HG03432 (cell line): Measurements from ENCODE around the gene WDR37.

Source experiments
- ATAC-seq: cut with Tn5 transposase; IDR thresholded peaks from one replicate; pipeline ENCODE4 v1.9.1; 2021; ENCODE audit warnings: mild to moderate bottlenecking, moderate library complexity; ENCODE audit not compliant: unreplicated experiment

WDR37 gene

DNA sequence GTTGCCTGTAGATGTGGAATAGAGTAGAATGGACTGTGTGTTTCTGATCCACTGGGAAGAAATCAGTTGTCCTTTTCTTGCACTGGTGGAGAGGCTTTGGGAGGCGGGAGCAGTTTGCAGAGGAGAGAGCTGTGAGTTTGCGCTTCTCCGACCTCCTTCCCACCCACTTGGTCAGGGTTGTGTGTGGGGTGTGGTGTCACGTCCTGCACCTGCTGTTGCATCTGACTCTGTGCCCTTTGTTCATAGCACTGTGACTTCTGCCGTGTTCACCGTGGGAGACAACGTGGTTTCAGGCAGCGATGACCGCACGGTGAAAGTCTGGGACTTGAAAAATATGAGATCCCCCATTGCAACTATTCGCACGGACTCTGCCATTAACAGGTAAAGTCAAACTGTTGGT is 67.8 kb downstream of the WDR37 start:
- no peak for ATAC-seq

DNA sequence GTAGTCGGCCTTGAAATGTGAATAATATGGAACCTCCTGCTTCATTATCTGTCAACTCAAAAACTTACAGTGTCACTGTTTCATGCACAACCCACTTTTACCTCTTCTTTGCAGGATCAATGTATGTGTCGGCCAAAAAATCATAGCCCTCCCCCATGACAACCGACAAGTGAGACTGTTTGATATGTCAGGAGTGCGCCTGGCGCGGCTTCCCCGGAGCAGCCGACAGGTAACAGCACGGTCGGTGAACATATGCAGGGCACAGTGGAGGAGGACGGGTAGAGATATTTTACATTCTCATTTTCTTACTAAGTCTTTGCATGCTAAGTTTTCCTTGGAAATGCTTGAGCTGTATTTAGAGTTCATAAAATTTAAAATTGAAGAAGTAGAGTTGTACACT is 68.6 kb downstream of the WDR37 start:
- no peak for ATAC-seq

GRCh38 chr10:1126461-1126860 is 70.3 kb downstream of the WDR37 start:
- ATAC-seq: no peak

- ATAC-seq: no peak
These were observed 71.4 kb downstream of the WDR37 start for GRCh38 chr10:1127629-1128028.

GRCh38 chr10:1128115-1128514 is 71.9 kb downstream of the WDR37 start:
- ATAC-seq: no peak

GRCh38 chr10:1128649-1129048 is 72.5 kb downstream of the WDR37 start:
- ATAC-seq: no peak

GRCh38 chr10:1130226-1130625 is 74.0 kb downstream of the WDR37 start:
- no peak for ATAC-seq

- ATAC-seq: no peak
These were observed 75.0 kb downstream of the WDR37 start for GRCh38 chr10:1130995-1131790.

DNA sequence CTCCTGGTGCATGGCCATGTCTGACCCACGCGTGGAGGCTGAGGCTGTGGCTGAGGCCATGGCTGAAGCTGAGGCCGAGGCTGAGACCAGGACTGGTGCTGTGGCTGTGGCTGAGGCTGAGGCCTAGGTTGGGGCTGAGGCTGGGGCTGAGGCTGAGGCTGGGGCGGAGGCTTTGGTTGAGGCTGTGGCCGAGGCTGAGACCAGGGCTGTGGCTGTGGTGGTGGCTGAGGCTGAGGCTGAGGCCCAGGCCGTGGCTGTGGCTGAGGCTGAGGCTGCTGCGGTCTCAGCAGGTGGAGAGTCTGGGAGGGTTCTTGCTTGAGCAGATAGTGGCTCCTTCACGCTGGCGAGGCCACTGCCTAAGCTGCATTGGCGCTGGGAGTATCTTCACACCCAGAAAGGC is 76.4 kb downstream of the WDR37 start:
- no peak for ATAC-seq

DNA sequence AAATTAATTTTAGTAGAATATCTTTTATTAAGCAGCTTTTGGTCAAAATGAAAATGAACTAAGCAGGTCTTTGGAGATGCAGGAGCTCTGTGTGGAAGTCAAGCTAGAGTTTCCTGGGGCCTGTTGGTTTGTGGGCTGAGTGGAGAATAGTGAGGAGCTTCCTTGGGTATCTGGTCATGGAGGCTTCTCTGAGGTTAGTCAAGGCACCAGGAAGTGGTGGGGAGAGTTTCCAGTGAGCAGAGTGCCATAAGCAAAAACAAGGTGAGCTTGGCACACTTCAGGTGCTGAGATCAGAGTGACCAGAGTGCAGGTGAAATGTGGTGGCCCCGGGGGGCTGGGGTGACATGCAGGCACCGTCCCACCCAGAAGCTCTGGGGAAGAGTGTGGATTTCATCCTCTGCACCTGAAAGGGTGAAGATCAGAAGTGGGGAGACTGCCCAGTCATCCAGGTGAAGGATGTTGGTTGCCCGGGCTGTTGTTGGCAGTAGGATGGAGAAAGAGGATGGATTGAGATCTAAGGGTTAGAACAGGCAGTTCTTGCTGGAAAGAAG is 77.4 kb downstream of the WDR37 start:
- no peak for ATAC-seq

DNA sequence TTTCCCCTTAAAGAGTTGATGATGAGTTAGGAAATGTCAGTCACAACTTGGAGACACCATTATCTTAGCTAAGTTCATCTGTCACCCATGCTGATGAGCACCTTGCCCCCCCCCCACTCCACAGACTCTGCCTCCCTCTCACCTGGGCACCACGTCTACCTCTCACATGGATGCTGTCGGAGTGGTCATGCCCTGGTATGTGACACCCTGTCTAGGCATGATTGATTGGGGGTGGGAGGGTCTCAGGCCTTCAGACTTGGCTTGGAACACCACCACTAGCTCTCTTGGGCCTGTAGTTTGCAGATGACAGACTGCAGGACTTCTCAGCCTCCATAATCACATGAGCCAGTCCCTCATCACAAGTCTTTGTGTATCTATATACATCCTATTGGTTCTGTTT is 78.0 kb downstream of the WDR37 start:
- ATAC-seq: no peak

DNA sequence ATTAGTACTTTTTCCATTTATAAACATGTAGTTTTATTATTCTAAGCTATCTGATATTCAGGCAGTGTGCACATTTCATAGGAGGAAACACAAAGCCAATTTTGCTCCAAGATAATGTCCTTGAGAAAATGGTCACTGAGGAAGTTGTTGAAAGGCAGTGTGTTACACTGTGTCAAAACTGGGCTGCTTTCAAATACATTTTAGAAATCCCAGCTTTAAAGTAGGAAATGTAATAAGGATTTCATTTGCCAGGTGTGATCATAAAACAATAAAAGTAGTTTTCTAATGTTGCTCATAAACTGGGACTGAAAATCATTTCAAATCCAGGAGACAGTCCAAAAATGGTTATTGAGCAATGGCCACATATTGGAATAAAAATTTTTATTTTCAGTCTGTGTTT is 80.1 kb downstream of the WDR37 start:
- no peak for ATAC-seq

DNA sequence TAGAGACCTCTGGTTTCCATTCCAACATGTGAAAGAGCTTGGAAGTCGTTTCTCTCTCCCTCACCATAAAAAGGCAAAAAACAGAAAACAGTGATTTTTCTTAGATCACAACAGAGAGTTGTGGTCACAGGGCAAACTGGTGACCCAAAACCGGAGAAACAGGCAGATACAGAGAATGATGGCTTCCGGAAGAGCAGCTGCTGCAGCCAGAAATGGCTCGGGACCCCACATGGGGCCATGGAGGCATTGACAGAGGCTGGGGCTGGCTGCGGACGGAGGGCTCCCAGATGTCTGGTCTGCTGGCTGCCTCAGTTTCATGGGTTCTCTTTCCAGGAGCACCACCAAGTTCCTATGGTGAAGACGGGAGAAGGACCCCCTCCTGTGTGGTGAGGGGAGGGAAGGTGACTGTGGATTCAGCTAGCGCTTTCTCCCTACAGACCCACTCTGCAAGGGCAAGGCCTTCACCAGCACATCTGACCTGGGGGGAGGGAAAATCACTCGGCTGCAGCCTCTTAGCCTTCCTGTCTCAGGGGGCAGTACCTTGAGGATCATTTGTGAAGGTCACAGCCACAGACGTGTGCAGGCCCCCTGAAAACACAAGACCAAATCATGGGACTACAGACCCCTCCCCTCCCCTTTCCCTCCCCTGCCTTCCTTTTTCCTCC is 81.4 kb downstream of the WDR37 start:
- ATAC-seq: no peak

DNA sequence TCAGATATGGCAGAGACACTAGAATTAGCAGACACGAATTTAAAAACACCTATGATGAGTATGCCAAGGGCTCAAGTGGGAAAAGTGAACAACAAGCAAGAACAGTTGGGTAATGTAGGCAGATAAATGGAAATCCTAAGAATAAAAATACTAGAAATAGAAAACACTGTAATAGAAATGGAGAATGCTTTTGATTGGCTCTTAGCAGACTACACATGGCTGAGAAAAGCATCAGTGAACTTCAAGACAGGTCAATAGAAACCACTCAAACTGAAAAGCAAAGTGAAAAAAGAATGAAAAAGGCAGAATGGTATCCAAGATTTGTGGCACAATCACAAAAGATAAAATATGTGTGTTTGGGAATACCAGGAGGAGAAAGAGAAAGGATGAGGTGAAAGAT is 82.3 kb downstream of the WDR37 start:
- no peak for ATAC-seq

- no peak for ATAC-seq
These were observed 85.1 kb downstream of the WDR37 start for GRCh38 chr10:1141261-1141660.

DNA sequence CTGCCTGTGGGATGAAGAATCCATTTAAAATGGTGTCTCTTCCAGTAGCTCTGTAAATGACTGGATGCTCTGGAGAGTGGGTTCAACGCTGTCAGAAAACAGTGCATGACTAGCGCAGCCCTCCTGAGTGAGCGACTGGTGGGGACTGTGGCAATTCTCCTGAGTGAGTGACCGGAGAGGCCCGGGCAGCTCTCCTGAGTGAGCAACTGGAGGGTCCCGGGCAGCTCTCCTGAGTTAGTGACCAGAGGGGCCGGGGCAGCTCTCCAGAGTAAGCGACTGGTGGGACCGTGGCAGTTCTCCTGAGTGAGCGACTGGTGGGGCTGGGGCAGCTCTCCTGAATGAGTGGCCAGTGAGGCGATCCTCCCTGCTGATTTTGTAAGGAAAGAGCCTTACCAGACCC is 85.5 kb downstream of the WDR37 start:
- ATAC-seq: no peak

GRCh38 chr10:1142596-1142995 is 86.4 kb downstream of the WDR37 start:
- ATAC-seq: no peak

- ATAC-seq: no peak
These were observed 91.6 kb downstream of the WDR37 start for GRCh38 chr10:1147810-1148209.

DNA sequence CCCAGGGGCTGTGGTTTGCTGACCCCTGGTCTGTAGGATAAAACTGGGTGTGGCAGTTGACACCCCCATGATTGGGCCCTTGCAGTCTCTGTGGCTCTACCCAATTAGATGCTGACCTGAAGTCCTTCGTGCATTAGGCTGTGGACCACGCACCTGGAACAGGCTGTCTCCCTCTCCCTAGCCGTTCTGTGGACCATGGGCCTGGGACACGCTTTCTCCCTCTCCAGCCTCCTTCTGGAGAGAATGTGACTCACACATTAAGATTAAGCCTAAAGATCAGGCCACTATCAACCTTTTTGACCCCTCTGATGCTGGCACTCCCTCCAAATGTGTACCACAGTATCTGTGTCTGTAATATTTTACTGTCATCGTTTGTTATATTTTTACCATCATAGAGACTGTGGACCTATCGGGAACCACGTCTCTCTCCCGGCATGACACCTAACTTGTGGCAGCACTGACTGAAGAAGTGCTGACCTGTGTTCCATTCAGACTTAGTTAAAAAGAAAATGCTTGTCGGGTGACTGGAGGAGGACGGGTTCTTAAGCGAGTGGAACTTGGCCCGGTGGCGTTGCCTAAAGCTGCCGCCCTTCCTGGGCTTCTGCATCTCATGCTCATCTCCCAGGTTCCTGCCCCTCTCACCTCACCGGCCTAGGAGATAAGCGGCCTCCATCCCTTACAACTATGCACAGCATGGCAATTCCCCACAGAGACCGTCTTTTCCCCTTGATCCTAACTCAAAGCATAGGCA is 92.8 kb downstream of the WDR37 start:
- no peak for ATAC-seq

- ATAC-seq: no peak
These were observed 93.8 kb downstream of the WDR37 start for GRCh38 chr10:1149793-1150637.

- no peak for ATAC-seq
These were observed 94.4 kb downstream of the WDR37 start for GRCh38 chr10:1150638-1150955.
